Pons (tissue), 1 donor: ENCODE data around the gene SV2B.

Experiments
- DNase-seq: peaks from one replicate; pipeline ENCODE4 v3.0.0-alpha.2; 2016; ENCODE audit warnings: low spot score

Gene SV2B

GRCh38 chr15:91102546-91103330 lies 2.7 kb downstream of the SV2B start:
- no peak for DNase-seq

- peak; percentile 54 for DNase-seq
Measured at GRCh38 chr15:91104111-91104510, 4.1 kb downstream of the SV2B start.

- DNase-seq, result no peak
Measured at GRCh38 chr15:91108421-91108820, 8.4 kb downstream of the SV2B start.

- no peak for DNase-seq
Measured at GRCh38 chr15:91109885-91110284, 9.8 kb downstream of the SV2B start.

DNA sequence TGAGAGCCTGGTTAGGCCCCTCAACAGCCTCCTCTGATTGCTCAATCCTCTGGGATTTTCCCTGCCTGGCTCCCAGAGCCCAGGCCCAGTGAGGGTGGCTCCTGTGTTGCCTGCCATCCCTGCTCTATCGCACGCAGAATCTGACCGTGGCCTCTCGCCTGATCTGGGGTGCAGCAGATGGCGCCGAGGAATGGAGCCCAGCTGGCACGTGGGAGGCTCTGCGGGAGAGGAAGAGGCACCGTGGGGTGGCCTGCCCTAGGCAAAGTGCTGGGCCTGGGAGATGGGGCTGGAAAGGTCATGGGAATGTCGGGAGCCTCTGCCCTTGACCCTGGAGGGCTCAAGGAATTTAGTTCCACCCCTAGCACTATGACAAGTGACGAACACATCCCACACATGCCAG lies 10.3 kb downstream of the SV2B start:
- DNase-seq, result no peak

- no peak for DNase-seq
Measured at GRCh38 chr15:91113030-91113429, 13.0 kb downstream of the SV2B start.

GRCh38 chr15:91114301-91114700 lies 14.2 kb downstream of the SV2B start:
- no peak for DNase-seq

DNA sequence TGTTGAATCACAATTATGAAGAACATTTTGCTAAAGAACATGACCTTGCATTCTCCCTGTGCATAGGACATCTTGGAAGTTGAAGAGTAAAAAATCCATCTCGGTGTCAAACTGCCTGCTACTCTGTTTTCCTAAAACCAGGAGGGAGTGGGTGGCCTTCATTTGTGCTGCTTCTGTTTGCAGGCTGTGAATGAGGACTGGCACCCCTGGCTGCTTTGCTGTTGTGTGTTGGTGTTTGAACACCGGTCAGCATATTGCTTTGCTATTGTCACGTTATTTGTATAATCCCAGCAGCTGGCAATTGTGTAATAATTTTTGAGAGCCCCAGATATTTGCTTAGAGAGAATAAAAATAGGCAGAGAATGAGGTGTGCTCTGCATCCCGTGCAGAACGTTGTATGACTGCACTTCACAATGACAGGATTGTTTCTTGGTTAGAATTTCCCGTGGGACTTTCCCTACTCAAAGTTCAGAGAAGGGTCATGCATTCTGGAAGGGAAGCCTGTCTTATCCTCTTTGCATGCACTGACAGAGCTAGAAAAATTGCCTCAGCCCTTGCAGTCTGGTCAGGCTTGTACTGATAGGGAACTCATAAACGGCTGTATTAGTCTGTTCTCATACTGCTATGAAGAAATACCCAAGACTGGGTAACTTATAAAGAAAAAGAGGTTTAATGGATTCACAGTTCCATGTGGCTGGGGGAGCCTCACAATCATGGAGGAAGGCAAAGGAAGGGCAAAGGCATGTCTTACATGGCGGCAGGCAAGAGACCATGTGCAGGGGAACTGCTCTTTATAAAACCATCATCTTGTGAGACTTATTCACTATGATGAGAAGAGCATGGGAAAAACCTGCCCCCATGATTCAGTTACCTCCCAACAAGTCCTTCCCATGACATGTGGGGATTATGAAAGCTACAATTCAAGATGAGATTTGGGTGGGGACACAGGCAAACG lies 16.3 kb downstream of the SV2B start:
- no peak for DNase-seq

GRCh38 chr15:91117375-91117774 lies 17.3 kb downstream of the SV2B start:
- no peak for DNase-seq

DNA sequence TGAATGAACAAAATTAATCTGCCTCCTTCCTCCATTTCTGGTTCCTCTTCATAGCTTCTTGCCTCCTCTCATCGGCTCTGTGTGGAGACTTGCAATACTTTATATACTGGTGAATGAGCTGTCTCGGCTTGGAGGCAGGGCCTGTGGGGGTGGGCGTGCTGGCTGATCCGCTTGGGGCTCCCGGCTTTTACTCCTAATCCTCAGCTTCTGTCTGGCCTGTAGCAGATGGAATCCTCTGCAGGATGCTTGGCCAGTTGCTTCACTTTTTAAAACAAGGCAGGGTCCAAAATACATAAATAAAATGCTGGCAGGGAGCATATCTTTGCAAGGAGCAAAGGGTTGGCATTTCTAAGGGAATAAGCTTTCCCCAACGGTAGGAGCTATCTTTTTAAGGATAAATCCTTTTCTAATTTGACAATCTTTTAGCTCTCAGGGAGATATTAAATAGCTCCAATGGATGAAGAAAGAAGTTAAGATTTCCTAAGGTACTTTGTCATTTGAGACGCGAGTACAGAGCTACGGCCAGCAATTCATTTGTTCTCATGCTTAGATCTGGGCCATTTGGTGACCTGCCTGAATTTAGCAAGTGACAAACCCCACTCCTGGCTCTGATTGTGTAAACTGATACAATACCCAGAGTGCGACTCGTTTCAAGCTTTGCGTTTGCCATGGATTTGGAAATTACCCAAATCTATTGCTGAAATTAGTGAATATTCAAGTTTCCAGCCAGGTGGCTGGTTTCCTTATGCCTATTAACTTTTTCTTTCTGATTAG lies 18.9 kb downstream of the SV2B start:
- DNase-seq, result no peak

DNA sequence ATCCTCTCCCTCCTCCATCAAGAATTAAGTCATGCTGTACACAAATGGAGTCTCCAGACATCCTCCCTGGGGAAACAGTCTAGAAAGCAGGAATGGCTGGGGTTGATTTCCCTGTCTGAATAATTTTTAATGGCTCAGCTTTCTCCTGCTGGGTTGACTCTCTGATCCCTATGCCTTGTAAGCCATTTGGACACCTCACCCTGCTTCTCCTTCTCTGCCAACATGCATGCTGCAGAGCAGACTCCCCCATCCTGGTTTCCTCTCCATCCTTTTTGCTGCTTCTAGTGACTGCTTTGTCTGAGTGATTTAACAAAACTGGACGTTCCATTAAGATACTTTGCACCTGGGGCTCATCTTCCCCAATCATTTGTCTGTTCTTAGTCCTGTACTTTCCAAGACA lies 22.2 kb downstream of the SV2B start:
- DNase-seq, result no peak

DNA sequence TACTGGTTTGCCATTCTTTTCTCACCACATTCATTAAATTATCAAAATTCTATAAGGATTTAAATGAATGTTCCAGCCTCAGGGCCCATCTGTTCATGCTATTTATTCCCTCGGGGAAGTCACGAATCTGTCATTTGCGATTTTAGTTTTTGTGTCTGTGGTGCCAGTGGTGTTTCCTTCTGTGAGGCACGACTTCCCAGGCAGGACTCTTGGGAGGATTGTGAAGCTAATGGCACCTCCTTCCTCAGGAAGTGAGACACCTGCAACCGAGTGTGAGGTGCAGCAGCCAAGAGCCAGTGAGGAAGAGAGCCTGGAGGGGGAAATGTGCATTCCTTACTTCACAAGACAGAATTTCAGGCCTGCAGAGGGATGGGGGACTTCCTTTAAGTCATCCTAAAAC lies 24.1 kb downstream of the SV2B start:
- no peak for DNase-seq

- DNase-seq, result no peak
Measured at GRCh38 chr15:91125162-91125561, 25.1 kb downstream of the SV2B start.

DNA sequence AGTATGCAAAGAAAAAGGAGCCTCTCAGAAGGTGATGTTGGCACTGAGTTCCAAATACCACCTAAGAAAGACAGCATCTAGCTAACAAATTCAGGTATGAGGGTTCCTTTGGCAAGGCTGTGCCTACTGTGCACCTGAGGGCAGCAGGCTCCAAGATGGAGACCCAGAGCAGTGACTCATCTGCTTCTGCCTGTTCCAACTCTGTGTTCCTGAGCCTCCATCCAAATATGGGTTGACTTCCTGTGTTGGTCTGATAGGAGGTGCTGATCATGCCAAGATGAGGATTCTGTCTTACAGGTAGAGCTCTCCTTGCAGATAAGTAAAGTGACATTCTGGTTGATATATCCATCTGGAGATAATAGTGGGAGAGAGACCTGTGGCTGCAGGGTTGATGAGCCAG lies 26.0 kb downstream of the SV2B start:
- no peak for DNase-seq

DNA sequence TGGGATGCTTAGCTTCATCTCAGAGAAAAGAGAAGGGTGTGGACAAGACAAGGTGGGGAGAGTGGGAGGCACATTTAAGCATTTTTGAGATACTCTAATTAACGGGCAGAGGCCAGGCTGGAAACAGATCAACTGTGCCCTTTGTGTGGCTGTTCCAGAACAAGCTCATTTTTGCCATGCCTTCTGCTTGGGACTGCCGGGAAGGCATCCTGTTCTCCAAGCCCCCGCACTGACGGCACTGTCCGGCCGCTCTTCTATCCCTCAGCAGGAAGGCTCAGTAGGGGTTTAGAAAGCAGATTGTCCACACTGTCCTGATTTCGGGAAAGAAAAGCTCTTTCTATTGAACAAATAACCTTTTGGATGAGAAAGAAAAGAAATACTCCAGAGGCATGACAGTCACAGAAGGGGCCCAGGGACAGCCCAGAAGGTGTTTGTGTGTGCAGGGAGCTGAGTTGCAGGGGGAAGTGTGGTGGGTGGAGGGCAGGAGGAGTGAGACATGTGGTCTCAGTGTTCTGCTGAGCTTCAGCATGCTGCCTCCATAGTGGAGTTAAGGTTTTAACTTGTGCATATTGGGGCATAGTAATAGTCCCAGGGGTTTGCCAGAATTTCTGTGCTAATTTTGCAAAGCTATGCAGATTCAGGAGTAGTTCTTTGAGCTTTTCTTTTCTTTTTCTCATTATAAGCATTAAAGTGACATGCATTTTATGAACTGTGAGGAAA lies 27.3 kb downstream of the SV2B start:
- no peak for DNase-seq

GRCh38 chr15:91128016-91128415 lies 28.0 kb downstream of the SV2B start:
- DNase-seq, result no peak

- DNase-seq, result no peak
Measured at GRCh38 chr15:91129436-91129835, 29.4 kb downstream of the SV2B start.

- DNase-seq, result no peak
Measured at GRCh38 chr15:91132079-91132478, 32.0 kb downstream of the SV2B start.

GRCh38 chr15:91133511-91133910 lies 33.5 kb downstream of the SV2B start:
- DNase-seq, result no peak

- no peak for DNase-seq
Measured at GRCh38 chr15:91135201-91136130, 35.4 kb downstream of the SV2B start.
